Tibial nerve (tissue), 4 donors: ENCODE results near the gene KDM2B. TPM values are rescaled to one million over a fixed set of nuclear protein-coding genes. Genes with fewer than 3 reads are reported as not detected.
A peak's percentile ranks its signal among the peaks of the same experiment; 100 is the strongest.

ENCODE experiments used
- DNase-seq, 2 donors: peaks; one replicate each; pipeline ENCODE4 v3.0.0-alpha.2; 2019; ENCODE audit warnings: low spot score in 2 of 2
- H3K27ac ChIP-seq, 4 donors: fragments of 200-600 bp; sonication (generic) in 3 of 4; one replicate each; pipeline ENCODE4 v1.5.1; 2017 to 2019; ENCODE audit warnings: mild to moderate bottlenecking in 1 of 4
- H3K27me3 ChIP-seq, 2 donors: fragments of 200-600 bp; sonication (generic) in 1 of 2; one replicate each; pipeline versions ENCODE4 v1.5.1 to v1.6.0; 2017 to 2019
- H3K36me3 ChIP-seq, 3 donors: fragments of 200-600 bp; sonication (generic); one replicate each; pipeline ENCODE4 v1.5.1; 2018 to 2019
- H3K4me1 ChIP-seq, 4 donors: fragments of 200-600 bp; sonication (generic) in 3 of 4; one replicate each; pipeline ENCODE4 v1.5.1; 2017 to 2019
- H3K4me3 ChIP-seq, 4 donors: fragments of 200-600 bp; sonication (generic) in 3 of 4; one replicate each; pipeline ENCODE4 v1.5.1; 2017 to 2019; ENCODE audit warnings: mild to moderate bottlenecking in 1 of 4, moderate library complexity in 1 of 4
- H3K9me3 ChIP-seq, 4 donors: fragments of 200-600 bp; sonication (generic) in 3 of 4; one replicate each; pipeline ENCODE4 v1.5.1; 2017 to 2019
- CTCF ChIP-seq, 5 experiments: fragments of 200-600 bp in 3 of 5; fragments of 450-650 bp in 2 of 5; sonication (generic) in 3 of 5; IDR thresholded peaks; one replicate each; pipeline ENCODE4 v1.5.1; 2016 to 2019; ENCODE audit warnings: antibody characterized with exemption in 5 of 5, mild to moderate bottlenecking in 3 of 5, moderate library complexity in 2 of 5
- EP300 ChIP-seq, 2 donors: sonication (generic); formaldehyde crosslinking; IDR thresholded peaks; one replicate each; pipeline ENCODE4 v1.6.1; 2017; ENCODE audit warnings: antibody characterized with exemption in 2 of 2, mild to moderate bottlenecking in 1 of 2
- POLR2A ChIP-seq, 2 donors: fragments of 450-650 bp; IDR thresholded peaks; one replicate each; pipeline ENCODE4 v1.6.1; 2017; ENCODE audit warnings: antibody characterized with exemption in 2 of 2, mild to moderate bottlenecking in 2 of 2, moderate library complexity in 2 of 2
- WGBS, 2 donors: methylation state at CpG; one replicate each; pipeline ENCODE4 v1.1.5; 2018; 5-methylcytosine and 5-hydroxymethylcytosine counted together
- total RNA-seq, 4 donors: library from RNA; depleted of rRNA; stranded (reverse); fragments of >200 nt; gene quantifications; one replicate each; pipeline ENCODE4 v1.1.0, GENCODE V29; 2016

KDM2B gene
- total RNA-seq, 4 donors from 2014 or later = 15.5 to 32.2 (median 20.8) TPM

- peaks cover 0 to 31% (median 0%) of the 10 kb centered on the region in 3 donors for H3K36me3 ChIP-seq
- no peaks in the 10 kb centered on the region for H3K27me3 ChIP-seq
- no peak for TF ChIP-seq EP300 (IDR thresholded peaks at IDR 0.05)
- TF ChIP-seq CTCF (IDR thresholded peaks at IDR 0.05) = no peak
- TF ChIP-seq POLR2A (IDR thresholded peaks at IDR 0.05) = no peak
- DNase-seq = no peak
- peak overlapping the region; percentile 51 to 94 (median 88) for H3K27ac ChIP-seq
- H3K9me3 ChIP-seq = no peaks in the 10 kb centered on the region
- 68 to 70% methylated on average over 13 of the region's 13 CpGs for WGBS, 2 donors
- H3K4me1 ChIP-seq = peaks cover 0 to 39% (median 31%) of the 10 kb centered on the region in 4 donors
- no peak overlapping the region for H3K4me3 ChIP-seq
Measured at GRCh38 chr12:121575952-121576625, 4.7 kb downstream of the KDM2B start.

GRCh38 chr12:121575051-121575450 lies 5.8 kb downstream of the KDM2B start:
- Histone ChIP-seq H3K9me3 (no peaks in the 10 kb centered on the region), H3K36me3 (peaks cover 0 to 31% (median 0%) of the 10 kb centered on the region in 3 donors), H3K4me3 (no peak overlapping the region), H3K4me1 (peaks cover 0 to 34% (median 30%) of the 10 kb centered on the region in 4 donors), H3K27me3 (no peaks in the 10 kb centered on the region), H3K27ac (no peak overlapping the region)
- TF ChIP-seq CTCF (IDR thresholded peaks at IDR 0.05) = no peak
- TF ChIP-seq EP300 (IDR thresholded peaks at IDR 0.05) = no peak
- TF ChIP-seq POLR2A (IDR thresholded peaks at IDR 0.05) = no peak
- no peak for DNase-seq
- WGBS, 2 donors = 77 to 100% methylated on average over 1 of the region's 1 CpG

- Histone ChIP-seq H3K9me3 (no peaks in the 10 kb centered on the region), H3K36me3 (peaks cover 0 to 31% (median 0%) of the 10 kb centered on the region in 3 donors), H3K4me3 (no peak overlapping the region), H3K27ac (no peak overlapping the region), H3K27me3 (no peaks in the 10 kb centered on the region), H3K4me1 (peaks cover 0 to 39% (median 29%) of the 10 kb centered on the region in 4 donors)
- no peak for DNase-seq
- TF ChIP-seq EP300 (IDR thresholded peaks at IDR 0.05) = no peak
- no peak for TF ChIP-seq CTCF (IDR thresholded peaks at IDR 0.05)
- TF ChIP-seq POLR2A (IDR thresholded peaks at IDR 0.05) = no peak
- WGBS, 2 donors = 81 to 87% methylated on average over 11 of the region's 11 CpGs
Measured at GRCh38 chr12:121574025-121574424, 6.8 kb downstream of the KDM2B start.

- TF ChIP-seq CTCF (IDR thresholded peaks at IDR 0.05) (no peak), POLR2A (IDR thresholded peaks at IDR 0.05) (no peak), EP300 (IDR thresholded peaks at IDR 0.05) (no peak)
- H3K27ac ChIP-seq = no peak overlapping the region
- H3K4me3 ChIP-seq = no peak overlapping the region
- H3K4me1 ChIP-seq = peaks cover 0 to 21% (median 8%) of the 10 kb centered on the region in 4 donors
- H3K27me3 ChIP-seq = no peaks in the 10 kb centered on the region
- WGBS, 2 donors = 91 to 95% methylated on average over 9 of the region's 9 CpGs
- no peak for DNase-seq
- peaks cover 0 to 31% (median 0%) of the 10 kb centered on the region in 3 donors for H3K36me3 ChIP-seq
- no peaks in the 10 kb centered on the region for H3K9me3 ChIP-seq
Measured at GRCh38 chr12:121571920-121572319, 8.9 kb downstream of the KDM2B start.

- Histone ChIP-seq H3K27me3 (no peaks in the 10 kb centered on the region), H3K4me1 (peaks cover 0 to 13% (median 0%) of the 10 kb centered on the region in 4 donors), H3K9me3 (no peaks in the 10 kb centered on the region), H3K36me3 (peaks cover 0 to 34% (median 0%) of the 10 kb centered on the region in 3 donors), H3K27ac (no peak overlapping the region), H3K4me3 (no peak overlapping the region)
- DNase-seq = no peak
- WGBS, 2 donors = 74 to 79% methylated on average over 5 of the region's 5 CpGs
- TF ChIP-seq POLR2A (IDR thresholded peaks at IDR 0.05) = no peak
- no peak for TF ChIP-seq CTCF (IDR thresholded peaks at IDR 0.05)
- no peak for TF ChIP-seq EP300 (IDR thresholded peaks at IDR 0.05)
Measured at GRCh38 chr12:121570467-121571283, 10.1 kb downstream of the KDM2B start.
